Spleen (tissue), 11 donors: ENCODE data around the gene ARL15. TPM values are rescaled to one million over a fixed set of nuclear protein-coding genes. Genes with fewer than 3 reads are reported as not detected.
"Not testable (repeated sequence)": the region's sequence is repeated elsewhere in the genome, so short reads cannot be mapped to it uniquely, and the experiment has no call there.

ENCODE experiments used
- DNase-seq: peaks from one replicate; pipeline ENCODE4 v3.0.0-alpha.2; 2020
- H3K27ac ChIP-seq, 8 donors: fragments of 200-600 bp; sonication (generic) in 7 of 8; 1 replicate in 4 of 8; 2 replicates in 4 of 8; pipeline versions ENCODE4 v1.5.0 to v1.8.0; 2016 to 2021; ENCODE audit warnings: inconsistent platforms in 4 of 8, mild to moderate bottlenecking in 4 of 8, moderate library complexity in 1 of 8
- H3K27me3 ChIP-seq, 7 donors: fragments of 200-600 bp; sonication (generic) in 6 of 7; replicated peaks in 1 of 7; 1 replicate in 4 of 7; 2 replicates in 3 of 7; pipeline versions ENCODE4 v1.5.0 to v1.8.0; 2016 to 2021; ENCODE audit warnings: inconsistent platforms in 3 of 7, mild to moderate bottlenecking in 1 of 7
- H3K36me3 ChIP-seq, 6 donors: fragments of 200-600 bp; sonication (generic) in 5 of 6; 1 replicate in 4 of 6; 2 replicates in 2 of 6; pipeline versions ENCODE4 v1.5.0 to v1.8.0; 2016 to 2021; ENCODE audit warnings: inconsistent platforms in 2 of 6
- H3K4me1 ChIP-seq, 6 donors: fragments of 200-600 bp; sonication (generic) in 5 of 6; 1 replicate in 3 of 6; 2 replicates in 3 of 6; pipeline versions ENCODE4 v1.5.0 to v1.8.0; 2016 to 2021; ENCODE audit warnings: inconsistent platforms in 3 of 6
- H3K4me3 ChIP-seq, 8 donors: fragments of 200-600 bp; sonication (generic) in 7 of 8; 1 replicate in 4 of 8; 2 replicates in 4 of 8; pipeline versions ENCODE4 v1.5.0 to v1.8.0; 2016 to 2021; ENCODE audit warnings: inconsistent platforms in 4 of 8, mild to moderate bottlenecking in 4 of 8, moderate library complexity in 2 of 8
- H3K9me3 ChIP-seq, 8 donors: fragments of 200-600 bp; sonication (generic) in 7 of 8; 1 replicate in 4 of 8; 2 replicates in 4 of 8; pipeline versions ENCODE4 v1.5.0 to v1.8.0; 2016 to 2021; ENCODE audit warnings: inconsistent platforms in 4 of 8
- CTCF ChIP-seq, 11 experiments: fragments of 200-600 bp in 7 of 11; fragments of 450-650 bp in 4 of 11; sonication (generic) in 4 of 11; IDR thresholded peaks in 8 of 11; conservative IDR thresholded peaks in 3 of 11; 1 replicate in 7 of 11; 2 replicates in 4 of 11; pipeline versions ENCODE4 v1.4.0 to v1.8.0; 2016 to 2021; ENCODE audit warnings: antibody characterized with exemption in 11 of 11, inconsistent platforms in 4 of 11, mild to moderate bottlenecking in 1 of 11
- POLR2A ChIP-seq, 3 donors: fragments of 450-650 bp; IDR thresholded peaks; one replicate each; pipeline ENCODE4 v1.5.1; 2017; ENCODE audit warnings: antibody characterized with exemption in 3 of 3, mild to moderate bottlenecking in 1 of 3
- POLR2AphosphoS5 ChIP-seq, 3 donors: sonication (generic); formaldehyde crosslinking; IDR thresholded peaks; one replicate each; pipeline ENCODE4 v1.5.1; 2017; ENCODE audit warnings: antibody characterized with exemption in 3 of 3
- WGBS, 5 donors: extraction: QIAGEN DNeasy Blood & Tissue Kit in 3 of 5; methylation state at CpG; one replicate each; pipeline versions ENCODE4 v1.1.5 to v1.1.7; 2013 to 2018; 5-methylcytosine and 5-hydroxymethylcytosine counted together
- intact Hi-C: fragments of 100-400 bp; cut with DNase I; formaldehyde crosslinking; loops from one replicate; pipeline ENCODE4 v1.15.0; 2023; ENCODE audit warnings: low total_unique reads
- polyA plus RNA-seq, 3 donors: library from polyadenylated mRNA; stranded (reverse); fragments of 200-250 nt; gene quantifications; one replicate each; pipeline ENCODE4 v1.2.1, GENCODE V29; 2013
- total RNA-seq, 7 donors: library from RNA; depleted of rRNA in 3 of 7; stranded (reverse); fragments of >200 nt in 3 of 7; fragmentation: NEBNext Ultra II Directional in 4 of 7; extraction: Animal tissue kit (Norgen Biotek cat#: 25700) in 4 of 7; gene quantifications; one replicate each; pipeline versions ENCODE4 v1.1.0 to v1.2.1, GENCODE V29; 2016 to 2021
- donor health status: healthy with polysubstance abuse.
- donor health status: DM: no; HTN: no; CAD: no; lungs with moderate emphysema.
- donor health status: DM: no; HTN: no; CAD: no.
- donor health status: Bipolar disorder and iron deficiency.
- donor health status: healthy.
- donor health status: DM: no; HTN: no; CAD: no.
- donor health status: DM: yes; HTN: yes; CAD: no.

Gene ARL15
- total and polyA plus RNA-seq, 10 donors, result 6.3 to 70.2 (median 37.1) TPM

- Histone ChIP-seq H3K4me3 (no peak overlapping the region), H3K4me1 (no peaks in the 10 kb centered on the region), H3K27ac (no peak overlapping the region), H3K9me3 (peaks cover 0 to 10% (median 0%) of the 10 kb centered on the region in 8 donors), H3K36me3 (peaks cover 0 to 8% (median 0%) of the 10 kb centered on the region in 6 donors), H3K27me3 (no peaks in the 10 kb centered on the region)
- 92 to 98% (median 97%) methylated on average over 5 of the region's 5 CpGs for WGBS, 5 donors
- no peak for TF ChIP-seq CTCF (IDR thresholded peaks at IDR 0.05 in 8 of 11, conservative IDR thresholded peaks at IDR 0.05 in 3 of 11)
- TF ChIP-seq POLR2A (IDR thresholded peaks at IDR 0.05), result no peak
- TF ChIP-seq POLR2AphosphoS5 (IDR thresholded peaks at IDR 0.05), result no peak
- intact Hi-C loops, result no loop called here
- no peak for DNase-seq
These were observed 324.6 kb downstream of the ARL15 start for GRCh38 chr5:53985796-53986195.

- Histone ChIP-seq H3K4me3 (no peak overlapping the region), H3K36me3 (peaks cover 0 to 8% (median 0%) of the 10 kb centered on the region in 6 donors), H3K27ac (no peak overlapping the region), H3K27me3 (no peaks in the 10 kb centered on the region), H3K9me3 (peaks cover 0 to 15% (median 0%) of the 10 kb centered on the region in 8 donors), H3K4me1 (no peaks in the 10 kb centered on the region)
- no peak for DNase-seq
- intact Hi-C loops, result no loop called here
- TF ChIP-seq CTCF (IDR thresholded peaks at IDR 0.05 in 8 of 11, conservative IDR thresholded peaks at IDR 0.05 in 3 of 11) (no peak), POLR2A (IDR thresholded peaks at IDR 0.05) (no peak), POLR2AphosphoS5 (IDR thresholded peaks at IDR 0.05) (no peak)
- WGBS, 5 donors, result 94 to 98% (median 97%) methylated on average over 1 of the region's 1 CpG
These were observed 325.4 kb downstream of the ARL15 start for GRCh38 chr5:53984971-53985370.

GRCh38 chr5:53983568-53984460, 326.6 kb downstream of the ARL15 start:
- peaks cover 0 to 8% (median 0%) of the 10 kb centered on the region in 6 donors for H3K36me3 ChIP-seq
- intact Hi-C loops, result no loop called here
- no peak overlapping the region for H3K4me3 ChIP-seq
- DNase-seq, result no peak
- WGBS, 5 donors, result 91 to 98% (median 94%) methylated on average over 10 of the region's 10 CpGs
- no peak overlapping the region for H3K27ac ChIP-seq
- no peak for TF ChIP-seq CTCF (IDR thresholded peaks at IDR 0.05 in 8 of 11, conservative IDR thresholded peaks at IDR 0.05 in 3 of 11)
- no peak for TF ChIP-seq POLR2AphosphoS5 (IDR thresholded peaks at IDR 0.05)
- TF ChIP-seq POLR2A (IDR thresholded peaks at IDR 0.05), result no peak
- no peaks in the 10 kb centered on the region for H3K27me3 ChIP-seq
- no peaks in the 10 kb centered on the region for H3K4me1 ChIP-seq
- peaks cover 0 to 15% (median 0%) of the 10 kb centered on the region in 8 donors for H3K9me3 ChIP-seq

GRCh38 chr5:53982319-53982718, 328.1 kb downstream of the ARL15 start:
- H3K27me3 ChIP-seq, H3K4me3 ChIP-seq, H3K27ac ChIP-seq, H3K4me1 ChIP-seq, DNase-seq, H3K36me3 ChIP-seq, intact Hi-C loops: not testable (repeated sequence)
- 90 to 98% (median 95%) methylated on average over 2 of the region's 2 CpGs for WGBS, 5 donors
- peaks cover 0 to 15% (median 0%) of the 10 kb centered on the region in 8 donors for H3K9me3 ChIP-seq
